ENCODE data around the gene USP2.

The USP2 gene

DNA sequence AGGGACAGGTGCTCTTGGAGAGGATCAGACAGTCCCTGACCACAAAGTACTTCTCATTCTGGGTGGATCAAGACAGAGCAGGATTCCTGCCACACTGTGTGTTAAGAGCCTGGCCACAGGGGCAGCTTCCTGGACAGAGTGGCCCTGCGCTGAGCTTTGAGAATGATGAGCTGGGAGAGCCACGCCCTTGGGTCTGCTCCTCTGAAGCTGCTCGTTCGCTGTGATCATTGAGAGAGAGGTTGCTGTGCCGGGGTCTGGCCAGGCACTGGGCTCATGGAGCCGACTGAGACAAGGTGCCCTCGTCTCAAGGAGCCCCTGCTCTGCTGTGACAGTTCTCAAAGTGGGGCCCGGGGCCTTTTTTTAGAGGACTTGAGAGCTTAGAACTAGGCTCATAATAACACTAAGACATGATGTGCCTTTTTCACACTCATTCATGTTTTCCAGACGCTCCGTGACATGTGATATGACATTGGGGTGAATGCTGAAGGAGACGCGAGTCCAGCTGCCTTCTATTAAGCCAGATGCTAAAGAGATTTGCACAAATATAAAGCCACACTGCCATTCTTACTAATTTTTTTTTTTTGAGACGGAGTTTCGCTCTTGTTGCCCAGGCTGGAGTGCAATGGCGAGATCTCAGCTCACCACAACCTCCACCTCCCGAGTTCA is 33.4 kb downstream of the USP2 start:
- intact Hi-C loops (cut with DNase I; ENCODE audit: low total_unique reads): no loop called here
- no peaks in the 10 kb centered on the region for H3K9me3 ChIP-seq
- no peak overlapping the region for H3K27ac ChIP-seq
- no peaks in the 10 kb centered on the region for H3K36me3 ChIP-seq
- no peak for TF ChIP-seq CTCF (IDR thresholded peaks at IDR 0.05)
- H3K27me3 ChIP-seq: no peaks in the 10 kb centered on the region
- DNase-seq: peak in 1 of 2 donors; percentile 63
- H3K4me1 ChIP-seq: peaks cover 0 to 19% (median 1%) of the 10 kb centered on the region in 4 donors
- no peak overlapping the region for H3K4me3 ChIP-seq

DNA sequence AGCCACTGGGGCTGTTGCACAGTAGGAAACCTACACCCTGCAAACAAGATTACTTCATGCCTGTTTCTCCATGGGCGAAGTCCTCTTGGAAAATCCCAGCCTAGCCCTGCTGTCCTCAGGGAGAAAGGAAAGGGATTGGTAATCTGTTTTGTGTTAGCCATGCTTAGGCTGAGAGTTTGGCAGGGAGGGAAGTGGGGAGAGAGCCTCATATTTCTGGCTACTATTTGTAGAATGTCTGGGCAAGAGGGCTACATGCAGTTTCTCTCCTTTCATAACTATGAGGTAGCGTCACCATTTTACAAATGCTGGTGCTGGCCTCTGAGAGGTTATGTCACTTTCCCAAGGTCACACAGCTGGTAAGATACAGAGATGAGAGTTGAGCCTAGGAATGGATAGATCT is 34.2 kb downstream of the USP2 start:
- H3K4me1 ChIP-seq: peaks cover 0 to 19% (median 1%) of the 10 kb centered on the region in 4 donors
- intact Hi-C loops (cut with DNase I; ENCODE audit: low total_unique reads): no loop called here
- no peak overlapping the region for H3K27ac ChIP-seq
- TF ChIP-seq CTCF (IDR thresholded peaks at IDR 0.05): no peak
- H3K9me3 ChIP-seq: no peaks in the 10 kb centered on the region
- H3K27me3 ChIP-seq: no peaks in the 10 kb centered on the region
- DNase-seq: no peak
- no peaks in the 10 kb centered on the region for H3K36me3 ChIP-seq
- no peak overlapping the region for H3K4me3 ChIP-seq

- Histone ChIP-seq H3K4me3 (no peak within 1 kb of the TSS), H3K9me3 (no peaks in the 10 kb centered on the region), H3K36me3 (no peaks in the 10 kb centered on the region), H3K4me1 (peaks cover 0 to 19% (median 1%) of the 10 kb centered on the region in 4 donors), H3K27me3 (no peaks in the 10 kb centered on the region), H3K27ac (no peak within 1 kb of the TSS)
- no peak for TF ChIP-seq CTCF (IDR thresholded peaks at IDR 0.05)
- no peak for DNase-seq
- intact Hi-C loops (cut with DNase I; ENCODE audit: low total_unique reads): no loop called here
These were observed 34.9 kb downstream of the USP2 start, which contains the start of gene MFRP for GRCh38 chr11:119346605-119347004. Gene MFRP, minus strand, starts transcription at chr11:119346705. Its CDS starts 192 bp downstream, at chr11:119346513.

DNA sequence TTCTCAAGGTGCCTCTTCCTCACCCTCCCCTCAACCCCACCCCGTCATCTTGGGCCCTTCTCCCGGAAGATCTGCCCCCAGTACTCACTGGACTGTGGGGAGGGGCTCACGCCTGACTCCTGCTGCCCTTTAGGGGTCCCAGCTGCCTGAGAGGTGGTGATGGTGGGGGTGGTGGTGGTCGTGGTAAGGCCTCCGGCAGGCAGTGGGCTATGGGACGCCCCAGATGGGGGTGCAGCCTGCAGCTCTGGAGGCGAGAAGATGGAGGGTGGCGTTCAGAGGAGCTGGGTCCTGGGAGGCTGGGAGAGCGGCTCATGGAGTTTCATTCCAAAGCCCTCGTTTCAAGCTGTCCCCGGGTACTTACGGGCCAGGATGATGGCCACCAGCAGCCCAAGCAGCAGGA is 35.8 kb downstream of the USP2 start:
- Histone ChIP-seq H3K36me3 (no peaks in the 10 kb centered on the region), H3K9me3 (no peaks in the 10 kb centered on the region), H3K4me3 (no peak overlapping the region), H3K27me3 (no peaks in the 10 kb centered on the region), H3K27ac (no peak overlapping the region), H3K4me1 (peaks cover 0 to 27% (median 9%) of the 10 kb centered on the region in 4 donors)
- DNase-seq: no peak
- no peak for TF ChIP-seq CTCF (IDR thresholded peaks at IDR 0.05)
- intact Hi-C loops (cut with DNase I; ENCODE audit: low total_unique reads): no loop called here

DNA sequence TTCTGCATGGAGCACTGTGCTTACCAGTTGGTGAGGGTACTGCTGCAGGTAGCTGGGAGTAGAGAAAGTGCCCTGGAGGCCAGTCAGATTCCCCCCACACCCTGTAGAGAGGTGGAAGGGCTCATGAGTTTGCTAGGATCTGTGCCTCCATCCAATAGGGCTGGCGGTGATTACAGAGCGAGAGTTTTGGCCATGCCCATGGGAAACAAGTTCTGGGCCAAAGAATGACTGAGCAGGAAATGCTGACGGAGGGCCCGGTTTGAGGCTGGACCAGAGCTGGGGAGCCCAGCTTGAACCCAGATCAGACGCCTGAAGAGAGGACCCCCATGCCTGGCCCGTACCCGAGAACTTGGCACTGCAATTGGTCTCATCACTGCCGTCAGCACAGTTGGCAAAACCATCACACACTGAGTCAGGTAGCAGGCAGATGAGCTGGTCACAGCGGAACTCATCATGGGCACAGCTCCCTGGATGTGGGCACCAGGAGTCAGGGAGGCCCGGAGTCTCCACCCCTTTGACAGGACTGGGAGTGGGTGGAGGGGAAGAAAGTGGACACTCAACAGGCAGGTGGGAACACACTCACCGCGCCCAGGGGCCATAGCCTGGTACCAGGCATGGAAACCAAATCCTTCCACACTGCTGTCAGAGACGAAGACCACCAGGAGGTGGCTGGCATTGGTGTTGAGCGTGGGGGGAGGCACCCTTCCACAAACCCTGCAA is 37.0 kb downstream of the USP2 start:
- peaks cover 0 to 39% (median 16%) of the 10 kb centered on the region in 4 donors for H3K4me1 ChIP-seq
- H3K36me3 ChIP-seq: no peaks in the 10 kb centered on the region
- DNase-seq: peak in 1 of 2 donors; percentile 62
- H3K27me3 ChIP-seq: no peaks in the 10 kb centered on the region
- H3K4me3 ChIP-seq: no peak overlapping the region
- TF ChIP-seq CTCF (IDR thresholded peaks at IDR 0.05): no peak
- H3K27ac ChIP-seq: no peak overlapping the region
- H3K9me3 ChIP-seq: no peaks in the 10 kb centered on the region
- intact Hi-C loops (cut with DNase I; ENCODE audit: low total_unique reads): no loop called here
